ENCODE results near the gene TSR3.

TSR3 gene

GRCh38 chr16:1351582-1352362 is at the start of gene TSR3, which contains the start of gene GNPTG:
Gene TSR3, minus strand, starts transcription at chr16:1351878. Its CDS starts 74 bp downstream, at chr16:1351804.
Gene GNPTG, plus strand, starts transcription at chr16:1351931. Its CDS starts 35 bp downstream, at chr16:1351966.
- H3K36me3 Mint-ChIP-seq (ENCODE audit: low read depth), result no peaks in the 10 kb centered on the region
- H3K4me3 Mint-ChIP-seq, result peak within 1 kb of the TSS; percentile 97
- no peaks in the 10 kb centered on the region for H3K9me3 Mint-ChIP-seq
- peak within 1 kb of the TSS; percentile 74 for H3K27ac Mint-ChIP-seq
- H3K4me1 Mint-ChIP-seq, result peaks cover 25% of the 10 kb centered on the region
- peaks cover 8% of the 10 kb centered on the region for H3K27me3 Mint-ChIP-seq (ENCODE audit: low read depth, poor library complexity)
- TF ChIP-seq, protein P1, sequence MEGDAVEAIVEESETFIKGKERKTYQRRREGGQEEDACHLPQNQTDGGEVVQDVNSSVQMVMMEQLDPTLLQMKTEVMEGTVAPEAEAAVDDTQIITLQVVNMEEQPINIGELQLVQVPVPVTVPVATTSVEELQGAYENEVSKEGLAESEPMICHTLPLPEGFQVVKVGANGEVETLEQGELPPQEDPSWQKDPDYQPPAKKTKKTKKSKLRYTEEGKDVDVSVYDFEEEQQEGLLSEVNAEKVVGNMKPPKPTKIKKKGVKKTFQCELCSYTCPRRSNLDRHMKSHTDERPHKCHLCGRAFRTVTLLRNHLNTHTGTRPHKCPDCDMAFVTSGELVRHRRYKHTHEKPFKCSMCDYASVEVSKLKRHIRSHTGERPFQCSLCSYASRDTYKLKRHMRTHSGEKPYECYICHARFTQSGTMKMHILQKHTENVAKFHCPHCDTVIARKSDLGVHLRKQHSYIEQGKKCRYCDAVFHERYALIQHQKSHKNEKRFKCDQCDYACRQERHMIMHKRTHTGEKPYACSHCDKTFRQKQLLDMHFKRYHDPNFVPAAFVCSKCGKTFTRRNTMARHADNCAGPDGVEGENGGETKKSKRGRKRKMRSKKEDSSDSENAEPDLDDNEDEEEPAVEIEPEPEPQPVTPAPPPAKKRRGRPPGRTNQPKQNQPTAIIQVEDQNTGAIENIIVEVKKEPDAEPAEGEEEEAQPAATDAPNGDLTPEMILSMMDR (IDR thresholded peaks at IDR 0.05), result no peak
- DNase-seq, result peak; percentile 87

- H3K9me3 Mint-ChIP-seq, result no peaks in the 10 kb centered on the region
- H3K27ac Mint-ChIP-seq, result no peak overlapping the region
- no peaks in the 10 kb centered on the region for H3K4me1 Mint-ChIP-seq
- peaks cover 14% of the 10 kb centered on the region for H3K36me3 Mint-ChIP-seq (ENCODE audit: low read depth)
- H3K4me3 Mint-ChIP-seq, result no peak overlapping the region
- TF ChIP-seq, protein P1 (IDR thresholded peaks at IDR 0.05), result no peak
- DNase-seq, result no peak
- H3K27me3 Mint-ChIP-seq (ENCODE audit: low read depth, poor library complexity), result peaks cover 5% of the 10 kb centered on the region
Measured at GRCh38 chr16:1401061-1401757, 49.5 kb upstream of the TSR3 start.

DNA sequence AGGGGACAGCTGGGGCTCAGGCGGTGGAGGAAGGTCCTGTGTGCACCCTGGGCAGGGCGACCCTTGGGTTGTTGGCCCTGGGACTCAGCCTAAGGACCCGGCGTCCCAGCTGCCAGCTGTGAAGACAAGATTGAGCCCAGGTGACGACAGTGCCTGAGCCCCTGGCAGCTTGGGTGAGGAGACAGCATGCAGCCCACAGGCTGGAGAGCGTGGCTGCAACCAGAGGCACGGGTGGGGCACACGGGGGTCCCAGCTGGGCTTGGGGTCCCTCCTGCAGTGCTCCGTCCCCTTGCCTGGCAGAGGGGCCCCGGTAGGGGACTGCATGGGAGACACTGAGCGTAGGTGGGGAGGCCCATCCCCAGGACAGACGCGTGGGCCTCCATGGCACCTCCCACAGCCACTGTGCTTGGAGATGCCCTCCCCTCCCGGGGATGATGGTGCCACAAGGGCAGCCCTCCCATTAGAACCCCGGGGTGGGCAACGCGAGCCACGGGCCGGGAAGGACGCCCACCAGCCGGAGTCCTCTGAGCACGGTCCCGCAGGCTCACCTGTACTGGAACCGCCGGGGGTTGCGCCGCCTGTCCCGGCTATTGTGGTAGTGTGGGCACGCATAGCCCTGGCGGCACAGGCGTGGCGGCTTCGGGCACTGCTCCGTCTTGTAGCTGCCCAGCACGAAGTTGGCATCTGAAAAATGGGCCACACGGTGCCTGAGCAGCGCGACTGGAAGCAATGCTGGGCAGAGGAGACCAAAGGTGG is 47.3 kb upstream of the TSR3 start:
- Mint-ChIP-seq H3K27ac (peak overlapping the region; percentile 54), H3K4me3 (no peak overlapping the region), H3K4me1 (no peaks in the 10 kb centered on the region), H3K36me3 (ENCODE audit: low read depth) (peaks cover 14% of the 10 kb centered on the region), H3K9me3 (no peaks in the 10 kb centered on the region), H3K27me3 (ENCODE audit: low read depth, poor library complexity) (no peaks in the 10 kb centered on the region)
- DNase-seq, result no peak
- TF ChIP-seq, protein P1 (IDR thresholded peaks at IDR 0.05), result no peak

GRCh38 chr16:1398351-1398750 is 46.7 kb upstream of the TSR3 start:
- TF ChIP-seq, protein P1 (IDR thresholded peaks at IDR 0.05), result no peak
- DNase-seq, result no peak
- no peak overlapping the region for H3K27ac Mint-ChIP-seq
- H3K4me3 Mint-ChIP-seq, result no peak overlapping the region
- no peaks in the 10 kb centered on the region for H3K9me3 Mint-ChIP-seq
- H3K4me1 Mint-ChIP-seq, result no peaks in the 10 kb centered on the region
- H3K27me3 Mint-ChIP-seq (ENCODE audit: low read depth, poor library complexity), result no peaks in the 10 kb centered on the region
- H3K36me3 Mint-ChIP-seq (ENCODE audit: low read depth), result peaks cover 14% of the 10 kb centered on the region

DNA sequence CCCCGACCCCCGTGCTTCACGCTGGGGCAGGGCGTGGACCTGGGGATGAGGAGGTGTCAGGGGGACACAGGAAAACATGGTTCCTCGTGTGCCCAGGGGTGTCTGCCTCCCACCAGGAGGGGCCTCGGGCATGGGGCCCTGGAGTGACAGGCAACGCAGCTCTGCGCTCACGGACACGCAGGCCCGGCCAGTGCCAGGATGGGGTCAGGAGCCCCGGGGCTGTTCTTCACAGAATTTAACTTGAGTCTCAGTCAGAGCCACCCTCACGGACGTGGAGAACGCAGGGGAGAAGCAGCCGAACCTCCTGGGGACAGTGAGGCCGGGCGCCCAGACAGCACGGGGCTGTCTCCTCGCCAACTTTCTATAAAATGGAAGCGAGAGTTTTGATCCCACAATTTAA is 46.1 kb upstream of the TSR3 start:
- no peaks in the 10 kb centered on the region for H3K27me3 Mint-ChIP-seq (ENCODE audit: low read depth, poor library complexity)
- peaks cover 18% of the 10 kb centered on the region for H3K36me3 Mint-ChIP-seq (ENCODE audit: low read depth)
- no peak overlapping the region for H3K4me3 Mint-ChIP-seq
- no peak overlapping the region for H3K27ac Mint-ChIP-seq
- no peaks in the 10 kb centered on the region for H3K4me1 Mint-ChIP-seq
- no peak for DNase-seq
- TF ChIP-seq, protein P1 (IDR thresholded peaks at IDR 0.05), result no peak
- H3K9me3 Mint-ChIP-seq, result no peaks in the 10 kb centered on the region
